GM18520 (cell line): ENCODE data around the gene KRT32.
"Not testable (repeated sequence)": the region's sequence is repeated elsewhere in the genome, so short reads cannot be mapped to it uniquely, and the experiment has no call there.

ENCODE experiments used
- ATAC-seq: cut with Tn5 transposase; IDR thresholded peaks from one replicate; pipeline ENCODE4 v1.9.1; 2021; ENCODE audit not compliant: unreplicated experiment

KRT32 gene

DNA sequence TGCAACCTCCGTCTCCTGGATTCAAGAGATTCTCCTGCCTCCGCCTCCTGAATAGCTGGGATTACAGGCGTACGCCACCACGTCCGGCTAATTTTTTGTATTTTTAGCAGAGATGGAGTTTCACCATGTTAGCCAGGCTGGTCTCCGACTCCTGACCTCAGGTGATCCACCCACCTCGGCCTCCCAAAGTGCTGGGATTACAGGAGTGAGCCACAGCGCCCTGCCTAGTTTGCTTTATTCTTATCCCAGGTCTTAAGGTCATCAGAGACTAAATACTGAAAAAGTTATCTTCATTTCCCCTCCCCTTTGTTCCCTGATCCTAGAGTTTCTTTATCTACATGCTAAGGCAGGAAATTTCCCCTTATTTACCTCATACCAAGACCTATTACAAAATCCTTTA is 36.8 kb downstream of the KRT32 start:
- ATAC-seq = not testable (repeated sequence)

DNA sequence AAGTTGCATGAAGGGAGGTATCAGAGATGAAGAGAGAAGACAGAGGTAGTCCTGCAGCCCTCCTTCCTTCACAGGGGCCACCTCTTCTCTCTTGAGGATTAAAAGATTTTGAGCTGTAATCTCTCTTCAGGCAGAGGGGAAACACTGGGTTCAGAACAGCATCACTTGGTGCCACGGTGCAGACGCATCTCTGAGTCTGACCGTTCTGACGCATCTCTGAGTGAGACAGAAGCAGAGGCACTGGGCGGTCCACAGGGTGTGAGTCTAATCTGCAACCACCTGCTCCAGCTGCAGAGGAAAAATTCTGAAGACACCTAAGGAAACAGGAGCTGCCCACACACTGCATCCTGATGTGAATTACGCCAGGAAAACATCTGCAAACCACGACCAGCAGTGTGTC is 37.5 kb downstream of the KRT32 start:
- ATAC-seq = no peak

DNA sequence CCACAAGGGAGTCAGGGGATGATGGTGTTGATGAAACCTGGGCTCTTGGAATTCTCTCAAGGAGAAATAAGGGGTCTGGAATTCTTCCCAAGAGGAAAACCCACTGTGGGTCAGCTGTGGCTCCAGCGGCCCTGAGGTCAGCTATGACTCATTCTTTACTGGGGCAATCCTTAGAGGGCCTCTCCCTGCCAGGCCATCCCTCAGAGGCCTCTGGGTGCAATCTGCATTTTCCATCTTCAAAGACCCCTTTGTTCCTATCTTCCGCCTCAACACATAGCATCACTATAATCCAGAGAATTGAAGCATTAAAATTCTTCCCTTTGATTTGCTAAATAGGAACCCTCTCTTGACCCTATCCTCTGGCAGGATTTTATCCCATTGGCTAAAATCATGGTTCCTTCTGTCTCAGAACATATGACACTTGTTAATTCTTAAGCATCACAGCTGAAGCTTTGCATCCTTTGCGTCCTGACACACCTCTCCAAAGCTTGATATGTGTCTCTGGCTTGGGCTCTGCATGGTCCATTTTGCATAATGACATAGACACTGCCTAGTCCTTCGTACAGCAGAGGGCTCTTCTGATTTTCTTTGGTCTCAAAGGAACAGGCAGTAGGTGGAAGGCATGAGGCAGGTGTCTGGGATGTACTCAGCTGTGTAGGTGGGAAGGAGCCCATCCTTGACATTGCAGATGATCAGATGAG is 38.4 kb downstream of the KRT32 start:
- no peak for ATAC-seq

DNA sequence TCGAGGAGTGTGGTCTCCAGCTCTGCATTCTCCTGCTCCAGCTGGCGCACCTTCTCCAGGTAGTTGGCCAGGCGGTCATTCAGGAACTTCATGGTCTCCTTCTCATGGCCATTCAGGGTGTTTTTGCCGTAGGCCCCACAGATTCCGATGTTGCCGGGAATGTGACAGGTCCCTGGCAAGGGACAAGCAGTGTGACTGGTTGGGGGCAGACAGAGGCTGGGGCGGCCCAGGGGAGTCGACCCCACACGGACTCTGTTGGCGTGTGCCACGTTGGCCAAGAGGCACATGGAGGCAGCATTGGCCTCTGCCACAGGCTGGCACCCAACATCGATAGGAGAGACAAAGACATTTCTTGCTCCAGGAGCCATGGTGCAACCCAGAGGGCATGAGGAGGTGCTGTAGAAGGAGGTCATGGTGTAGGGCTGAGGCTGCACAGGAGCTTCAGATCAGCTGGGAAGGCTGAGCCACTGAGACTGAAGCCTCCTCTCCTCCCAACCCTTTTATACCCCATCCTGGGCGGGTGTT is 43.0 kb downstream of the KRT32 start, which contains the start of gene KRT37:
Gene KRT37, minus strand, starts transcription at position 475 of the 525 bp plus-strand sequence. Its CDS starts 62 bp downstream, at position 413.
- no peak for ATAC-seq

DNA sequence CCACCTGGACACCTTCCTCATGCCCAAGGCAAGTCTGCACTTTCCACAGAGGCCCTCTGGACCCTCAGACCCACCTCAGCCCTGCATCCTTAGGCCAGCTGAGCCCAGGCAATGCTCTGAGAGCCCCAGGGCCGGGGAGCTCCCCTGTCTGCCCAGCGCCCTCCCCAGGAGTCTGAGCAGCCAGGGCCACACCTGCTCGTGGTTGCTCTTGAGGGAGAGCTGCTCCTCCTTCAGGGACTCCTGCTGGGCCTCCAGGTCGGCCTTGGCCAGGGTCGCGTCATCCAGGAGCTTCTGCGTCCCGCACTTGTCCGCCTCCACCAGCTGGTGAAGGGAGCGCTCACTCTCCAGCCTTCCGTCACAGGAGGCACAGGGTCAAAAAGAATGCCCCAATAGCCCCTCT is 44.6 kb downstream of the KRT32 start:
- ATAC-seq = not testable (repeated sequence)

DNA sequence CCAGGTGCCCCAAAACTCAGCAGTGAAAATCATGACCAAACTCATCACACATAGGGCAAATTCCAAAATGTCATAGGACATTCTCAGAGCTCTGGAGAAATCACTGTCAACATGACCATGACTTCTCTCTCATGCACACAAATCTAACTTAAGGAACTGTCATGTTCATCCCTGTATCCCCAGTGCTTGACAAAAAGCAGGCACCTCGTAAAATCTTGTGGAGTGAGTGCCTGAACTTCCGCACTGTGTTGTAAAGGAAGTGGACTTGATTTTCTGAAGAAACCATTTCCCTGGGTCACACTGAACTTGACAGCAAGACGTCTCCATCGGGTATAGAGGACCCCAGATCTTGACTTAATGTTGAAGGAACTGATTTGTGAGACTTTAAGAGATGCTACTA is 45.6 kb downstream of the KRT32 start:
- ATAC-seq = no peak

GRCh38 chr17:41421116-41421515 is 46.1 kb downstream of the KRT32 start:
- no peak for ATAC-seq

- ATAC-seq = no peak
These were observed 47.1 kb downstream of the KRT32 start for GRCh38 chr17:41420134-41420533.

- no peak for ATAC-seq
These were observed 47.5 kb downstream of the KRT32 start for GRCh38 chr17:41419716-41420115.

DNA sequence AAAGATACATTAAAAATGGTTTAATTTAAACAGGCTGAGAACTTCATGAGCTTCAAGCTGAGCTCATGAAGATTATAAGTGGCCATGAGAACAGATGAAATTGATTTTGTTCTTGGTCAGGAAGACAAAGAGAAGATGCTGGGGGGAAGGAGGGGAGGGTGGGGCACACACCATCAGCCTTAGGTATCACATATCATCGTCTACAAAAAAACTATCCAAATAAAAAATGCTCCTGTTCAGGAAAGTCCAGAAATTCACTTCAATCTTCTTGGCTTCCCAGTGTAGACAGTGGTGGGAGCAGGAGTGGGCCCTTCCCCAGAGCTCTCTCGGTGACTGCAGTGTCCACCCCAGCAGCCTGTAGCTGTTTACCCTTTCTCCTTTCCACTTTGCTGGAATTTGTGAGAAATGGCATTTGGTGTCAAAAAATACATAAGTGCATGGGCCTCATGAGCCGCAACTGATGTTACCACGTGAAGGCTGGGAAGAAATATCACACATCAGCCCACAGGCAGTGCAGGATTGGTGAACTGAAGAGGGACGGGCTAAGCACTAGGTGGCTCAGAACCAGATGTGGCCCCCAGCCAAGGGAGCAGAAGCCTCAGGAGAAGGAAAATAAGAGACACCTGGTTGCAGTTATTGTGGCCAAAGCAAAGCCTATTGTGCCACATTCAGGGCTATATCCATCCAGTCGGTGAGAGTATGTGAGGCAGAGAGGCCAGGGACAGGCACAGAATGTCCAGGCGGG is 48.9 kb downstream of the KRT32 start:
- ATAC-seq = no peak

DNA sequence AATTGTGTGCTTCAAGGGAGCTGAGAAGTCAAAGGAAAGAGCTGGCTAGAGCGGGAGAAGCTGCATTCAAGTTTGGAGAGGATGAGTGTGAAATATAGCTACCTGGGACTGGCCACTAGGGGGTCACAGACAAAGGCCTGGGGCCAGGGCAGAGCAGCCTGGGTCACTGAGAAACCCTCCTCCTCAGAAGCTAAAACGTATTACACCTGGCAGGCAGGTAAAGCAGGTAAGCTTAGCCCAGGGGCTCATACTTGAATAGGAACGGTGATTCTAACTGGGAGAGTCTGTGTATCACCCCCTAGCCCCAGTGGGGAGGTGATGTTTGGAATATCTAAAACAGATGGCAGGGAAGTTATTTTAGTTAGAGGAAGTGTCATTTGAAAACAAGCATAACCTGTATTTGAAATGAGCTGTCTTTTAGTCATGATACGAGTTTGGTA is 49.6 kb downstream of the KRT32 start:
- ATAC-seq = no peak

DNA sequence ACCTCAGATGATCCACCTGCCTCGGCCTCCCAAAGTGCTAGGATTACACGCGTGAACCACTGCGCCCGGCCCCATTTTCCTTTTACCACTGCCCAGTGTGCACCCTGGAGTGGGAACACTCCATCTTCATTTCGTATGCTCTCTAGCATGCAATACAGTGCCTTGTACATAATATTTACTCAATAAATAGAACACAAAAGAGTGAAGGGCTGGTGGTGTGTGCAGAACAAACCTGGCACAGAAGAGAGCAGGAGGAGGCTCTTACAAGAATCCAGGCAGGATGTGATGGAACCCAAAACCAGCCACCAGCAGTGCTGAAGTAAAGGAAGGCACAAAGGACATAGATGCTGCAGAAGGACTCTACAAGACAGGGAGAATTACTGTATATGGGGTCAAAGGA is 50.1 kb downstream of the KRT32 start:
- ATAC-seq = no peak

- ATAC-seq = no peak
These were observed 50.7 kb downstream of the KRT32 start for GRCh38 chr17:41416479-41416878.

DNA sequence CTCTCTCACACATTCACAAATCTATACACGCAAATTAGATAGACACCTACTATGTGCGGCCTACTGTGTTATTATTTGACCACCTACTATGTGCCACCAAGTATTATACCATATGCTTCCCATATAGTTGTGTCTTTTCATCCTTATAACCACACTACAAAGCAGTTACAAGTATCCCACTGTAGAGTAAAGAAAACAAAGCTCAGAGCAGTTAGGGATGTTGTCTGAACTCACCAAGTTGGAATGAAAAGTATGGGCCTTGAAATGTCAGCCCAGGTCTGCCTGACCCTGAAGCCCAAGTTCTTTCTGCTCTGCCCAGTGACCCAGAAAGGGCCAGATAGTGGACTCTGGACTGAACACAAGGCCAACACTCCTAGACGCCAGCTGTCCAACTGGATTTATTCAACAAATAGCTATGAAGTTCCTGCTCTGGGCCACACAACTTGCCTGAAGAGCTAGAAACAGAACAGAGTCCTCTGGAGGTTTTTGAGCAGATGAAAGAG is 51.3 kb downstream of the KRT32 start:
- no peak for ATAC-seq

DNA sequence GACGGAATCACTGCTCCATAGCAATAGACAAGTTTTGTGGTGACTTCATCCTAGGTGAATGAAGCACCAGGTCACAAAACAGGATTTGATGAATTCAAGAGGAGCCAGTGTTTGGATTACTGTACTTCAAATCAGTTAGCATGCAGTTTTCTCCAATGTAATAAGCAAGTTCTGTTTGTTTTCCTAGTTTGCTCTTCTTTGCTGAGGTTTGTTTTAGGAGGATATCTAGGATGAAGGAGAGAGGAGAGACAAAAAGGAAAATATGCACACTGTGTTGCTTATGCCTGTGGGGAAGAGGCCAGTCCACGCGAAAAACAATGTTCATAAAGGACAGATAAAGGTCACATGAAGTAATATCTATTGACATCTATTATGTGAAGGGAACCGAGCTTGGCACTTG is 51.8 kb downstream of the KRT32 start:
- ATAC-seq = no peak

GRCh38 chr17:41413982-41414381 is 53.2 kb downstream of the KRT32 start:
- no peak for ATAC-seq

- ATAC-seq = no peak
These were observed 53.7 kb downstream of the KRT32 start for GRCh38 chr17:41413353-41413957.

DNA sequence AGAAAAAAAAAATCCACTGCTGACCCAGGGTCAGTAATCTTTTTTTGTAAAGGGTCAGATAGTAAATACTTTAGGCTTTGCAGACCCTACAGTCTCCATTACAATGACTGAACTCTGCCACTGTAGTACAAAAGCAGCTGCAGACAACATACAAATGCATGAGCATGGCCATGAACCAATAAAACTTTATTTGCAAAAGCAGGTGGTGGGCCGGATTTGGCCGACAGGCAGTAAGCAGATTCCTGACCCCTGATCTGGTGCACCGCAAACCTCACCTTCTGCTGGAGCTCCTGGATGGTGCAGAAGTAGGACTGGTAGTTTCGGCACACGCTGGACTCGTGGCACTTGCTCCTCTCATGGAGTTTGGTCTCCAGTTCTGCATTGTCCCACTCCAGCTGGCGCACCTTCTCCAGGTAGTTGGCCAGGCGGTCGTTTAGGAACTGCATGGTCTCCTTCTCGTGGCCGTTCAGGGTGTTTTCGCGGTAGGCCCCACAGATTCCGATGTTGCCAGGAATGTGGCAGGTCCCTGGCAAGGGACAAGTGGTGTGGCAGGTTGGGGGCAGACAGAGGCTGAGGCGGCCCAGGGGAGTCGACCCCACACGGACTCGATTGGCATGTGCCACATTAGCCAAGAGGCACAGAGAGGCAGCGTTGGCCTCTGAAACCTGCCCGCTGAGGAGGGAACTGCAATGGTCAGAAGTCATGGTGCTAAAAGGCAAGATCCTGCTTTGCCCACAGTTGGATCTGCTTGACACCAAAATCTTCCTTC is 55.9 kb downstream of the KRT32 start:
- no peak for ATAC-seq
